Ascending aorta (tissue), 2 donors: Measurements from ENCODE around the gene KLHDC8B. TPM values are rescaled to one million over a fixed set of nuclear protein-coding genes. Genes with fewer than 3 reads are reported as not detected.
A peak's percentile ranks its signal among the peaks of the same experiment; 100 is the strongest.

ENCODE experiments used
- DNase-seq, 2 donors: peaks; one replicate each; pipeline ENCODE4 v3.0.0-alpha.2; 2019; ENCODE audit warnings: low spot score in 2 of 2
- H3K27ac ChIP-seq, 2 donors: fragments of 200-600 bp; sonication (generic); one replicate each; pipeline ENCODE4 v1.5.1; 2016 to 2017; ENCODE audit warnings: mild to moderate bottlenecking in 1 of 2
- H3K27me3 ChIP-seq: fragments of 200-600 bp; sonication (generic); one replicate; pipeline ENCODE4 v1.5.1; 2017
- H3K36me3 ChIP-seq, 2 donors: fragments of 200-600 bp; sonication (generic); one replicate each; pipeline ENCODE4 v1.5.1; 2016
- H3K4me1 ChIP-seq, 2 donors: fragments of 200-600 bp; sonication (generic); one replicate each; pipeline ENCODE4 v1.5.1; 2016 to 2017; ENCODE audit warnings: mild to moderate bottlenecking in 1 of 2
- H3K4me3 ChIP-seq, 2 donors: fragments of 200-600 bp; sonication (generic); one replicate each; pipeline ENCODE4 v1.5.1; 2016 to 2017; ENCODE audit warnings: mild to moderate bottlenecking in 1 of 2
- H3K9me3 ChIP-seq, 2 donors: fragments of 200-600 bp; sonication (generic); one replicate each; pipeline ENCODE4 v1.5.1; 2016
- CTCF ChIP-seq, 3 experiments: fragments of 200-600 bp in 2 of 3; fragments of 450-650 bp in 1 of 3; sonication (generic) in 2 of 3; IDR thresholded peaks; one replicate each; pipeline ENCODE4 v1.5.1; 2016 to 2019; ENCODE audit warnings: antibody characterized with exemption in 3 of 3, mild to moderate bottlenecking in 1 of 3, moderate library complexity in 1 of 3
- intact Hi-C: fragments of 100-400 bp; cut with DNase I; formaldehyde crosslinking; loops from one replicate; pipeline ENCODE4 v1.15.1; 2023
- total RNA-seq: library from RNA; depleted of rRNA; stranded (reverse); fragments of >200 nt; gene quantifications from one replicate; pipeline ENCODE4 v1.1.0, GENCODE V29; 2016

Gene KLHDC8B
- total RNA-seq, 1 donor from 2014 or later = 57.5 TPM

- Histone ChIP-seq H3K4me1 (peaks cover 8 to 11% of the 10 kb centered on the region in 2 donors), H3K4me3 (no peak overlapping the region), H3K36me3 (peaks cover 70 to 79% of the 10 kb centered on the region in 2 donors), H3K27ac (no peak overlapping the region), H3K9me3 (no peaks in the 10 kb centered on the region), H3K27me3 (no peaks in the 10 kb centered on the region)
- intact Hi-C loops = loop anchor here (5.0 kb wide), 1 partner anchor 663 kb away; the partner anchor contains the start of gene IP6K1
- TF ChIP-seq CTCF (IDR thresholded peaks at IDR 0.05) = no peak
- no peak for DNase-seq
Observed at GRCh38 chr3:49124203-49124602, 47.2 kb upstream of the KLHDC8B start.

GRCh38 chr3:49124991-49125670, 46.3 kb upstream of the KLHDC8B start:
- Histone ChIP-seq H3K4me3 (no peak overlapping the region), H3K4me1 (peaks cover 0 to 2% of the 10 kb centered on the region in 2 donors), H3K27me3 (no peaks in the 10 kb centered on the region), H3K9me3 (no peaks in the 10 kb centered on the region), H3K27ac (no peak overlapping the region), H3K36me3 (peaks cover 80 to 85% of the 10 kb centered on the region in 2 donors)
- TF ChIP-seq CTCF (IDR thresholded peaks at IDR 0.05) = no peak
- intact Hi-C loops = loop anchor here (5.0 kb wide), 1 partner anchor 662 kb away; the partner anchor contains the start of gene IP6K1
- no peak for DNase-seq

- Histone ChIP-seq H3K36me3 (peaks cover 36 to 45% of the 10 kb centered on the region in 2 donors), H3K4me1 (peaks cover 9 to 27% of the 10 kb centered on the region in 2 donors), H3K27ac (peak overlapping the region; percentile 88 to 94)
Observed at GRCh38 chr3:49131040-49131439, 40.4 kb upstream of the KLHDC8B start.

GRCh38 chr3:49131576-49131975, 39.8 kb upstream of the KLHDC8B start:
- Histone ChIP-seq H3K27me3 (no peaks in the 10 kb centered on the region), H3K27ac (peak overlapping the region; percentile 88 to 94), H3K4me3 (peak overlapping the region; percentile 73 to 75), H3K4me1 (peaks cover 9 to 27% of the 10 kb centered on the region in 2 donors), H3K9me3 (no peaks in the 10 kb centered on the region), H3K36me3 (peaks cover 30 to 39% of the 10 kb centered on the region in 2 donors)
- intact Hi-C loops = loop anchor here (5.0 kb wide), 1 partner anchor 214 kb away; the partner anchor contains the start of gene ARIH2
- TF ChIP-seq CTCF (IDR thresholded peaks at IDR 0.05) = no peak
- DNase-seq = no peak

More at GRCh38 chr3:49131040-49131439, 40.4 kb upstream of the KLHDC8B start:
- Histone ChIP-seq H3K9me3 (no peaks in the 10 kb centered on the region), H3K27me3 (no peaks in the 10 kb centered on the region), H3K4me3 (peak overlapping the region; percentile 73 to 75)
- intact Hi-C loops = loop anchor here (5.0 kb wide), 1 partner anchor 214 kb away; the partner anchor contains the start of gene ARIH2
- DNase-seq = no peak
- TF ChIP-seq CTCF (IDR thresholded peaks at IDR 0.05) = no peak

GRCh38 chr3:49132073-49132436, 39.3 kb upstream of the KLHDC8B start:
- peaks cover 9 to 27% of the 10 kb centered on the region in 2 donors for H3K4me1 ChIP-seq
- no peak for DNase-seq
- intact Hi-C loops = loop anchor here (2.0 to 5.0 kb wide), 2 partner anchors 39 to 215 kb away; partner anchors contain the start of genes ARIH2 and KLHDC8B
- H3K27me3 ChIP-seq = no peaks in the 10 kb centered on the region
- H3K27ac ChIP-seq = peak overlapping the region; percentile 88 to 94
- H3K36me3 ChIP-seq = peaks cover 28 to 35% of the 10 kb centered on the region in 2 donors
- H3K9me3 ChIP-seq = no peaks in the 10 kb centered on the region
- no peak for TF ChIP-seq CTCF (IDR thresholded peaks at IDR 0.05)
- peak overlapping the region; percentile 73 to 75 for H3K4me3 ChIP-seq
